ENCODE results near the gene GIPC2.

GIPC2 gene

GRCh38 chr1:78029793-78030192, 16.0 kb upstream of the GIPC2 start:
- Mint-ChIP-seq H3K9me3 (no peaks in the 10 kb centered on the region), H3K27ac (no peak overlapping the region)
- TF ChIP-seq CTCF (IDR thresholded peaks at IDR 0.05; ENCODE audit: unreplicated experiment in 3 of 3) = no peak

GRCh38 chr1:78032996-78033796, 12.6 kb upstream of the GIPC2 start:
- H3K4me3 Mint-ChIP-seq = no peak overlapping the region
- H3K27me3 Mint-ChIP-seq (ENCODE audit: low read depth) = no peaks in the 10 kb centered on the region
- H3K27ac Mint-ChIP-seq = no peak overlapping the region
- H3K9me3 Mint-ChIP-seq = no peaks in the 10 kb centered on the region
- no peak for TF ChIP-seq CTCF (IDR thresholded peaks at IDR 0.05; ENCODE audit: unreplicated experiment in 3 of 3)
- no peaks in the 10 kb centered on the region for H3K4me1 Mint-ChIP-seq
- no peaks in the 10 kb centered on the region for H3K36me3 Mint-ChIP-seq (ENCODE audit: low read depth)

More at GRCh38 chr1:78029793-78030192, 16.0 kb upstream of the GIPC2 start:
- H3K4me3 Mint-ChIP-seq = no peak overlapping the region
- no peaks in the 10 kb centered on the region for H3K27me3 Mint-ChIP-seq (ENCODE audit: low read depth)
- no peaks in the 10 kb centered on the region for H3K36me3 Mint-ChIP-seq (ENCODE audit: low read depth)
- H3K4me1 Mint-ChIP-seq = no peaks in the 10 kb centered on the region

- no peaks in the 10 kb centered on the region for H3K36me3 Mint-ChIP-seq (ENCODE audit: low read depth)
- H3K4me3 Mint-ChIP-seq = no peak overlapping the region
- H3K4me1 Mint-ChIP-seq = no peaks in the 10 kb centered on the region
- H3K27ac Mint-ChIP-seq = no peak overlapping the region
- no peaks in the 10 kb centered on the region for H3K9me3 Mint-ChIP-seq
- TF ChIP-seq CTCF (IDR thresholded peaks at IDR 0.05; ENCODE audit: unreplicated experiment in 3 of 3) = no peak
- H3K27me3 Mint-ChIP-seq (ENCODE audit: low read depth) = no peaks in the 10 kb centered on the region
These were observed 12.0 kb upstream of the GIPC2 start for GRCh38 chr1:78033797-78034172.

- Mint-ChIP-seq H3K9me3 (no peaks in the 10 kb centered on the region), H3K27ac (no peak overlapping the region), H3K4me1 (no peaks in the 10 kb centered on the region), H3K4me3 (no peak overlapping the region), H3K36me3 (ENCODE audit: low read depth) (no peaks in the 10 kb centered on the region), H3K27me3 (ENCODE audit: low read depth) (no peaks in the 10 kb centered on the region)
- no peak for TF ChIP-seq CTCF (IDR thresholded peaks at IDR 0.05; ENCODE audit: unreplicated experiment in 3 of 3)
These were observed 10.6 kb upstream of the GIPC2 start for GRCh38 chr1:78035121-78035520.

- Mint-ChIP-seq H3K27me3 (ENCODE audit: low read depth) (no peaks in the 10 kb centered on the region), H3K4me1 (no peaks in the 10 kb centered on the region), H3K4me3 (no peak overlapping the region), H3K27ac (no peak overlapping the region), H3K9me3 (no peaks in the 10 kb centered on the region), H3K36me3 (ENCODE audit: low read depth) (no peaks in the 10 kb centered on the region)
- TF ChIP-seq CTCF (IDR thresholded peaks at IDR 0.05; ENCODE audit: unreplicated experiment in 3 of 3) = no peak
These were observed 9.3 kb upstream of the GIPC2 start for GRCh38 chr1:78036450-78036849.

- no peak for TF ChIP-seq CTCF (IDR thresholded peaks at IDR 0.05; ENCODE audit: unreplicated experiment in 3 of 3)
- no peak overlapping the region for H3K4me3 Mint-ChIP-seq
- H3K27me3 Mint-ChIP-seq (ENCODE audit: low read depth) = peaks cover 11% of the 10 kb centered on the region
- no peak overlapping the region for H3K27ac Mint-ChIP-seq
- H3K36me3 Mint-ChIP-seq (ENCODE audit: low read depth) = no peaks in the 10 kb centered on the region
- H3K9me3 Mint-ChIP-seq = peaks cover 4% of the 10 kb centered on the region
- no peaks in the 10 kb centered on the region for H3K4me1 Mint-ChIP-seq
These were observed 7.7 kb upstream of the GIPC2 start for GRCh38 chr1:78038071-78038470.

Data from nephron (organoid).